Thymus (tissue), 11 donors: ENCODE data around the gene C1orf105. TPM values are rescaled to one million over a fixed set of nuclear protein-coding genes. Genes with fewer than 3 reads are reported as not detected.
A peak's percentile ranks its signal among the peaks of the same experiment; 100 is the strongest.
"Not testable (repeated sequence)": the region's sequence is repeated elsewhere in the genome, so short reads cannot be mapped to it uniquely, and the experiment has no call there.

Experiments
- DNase-seq, 9 donors: peaks; one replicate each; pipeline ENCODE4 v3.0.0-alpha.2; 2013; ENCODE audit warnings: low spot score in 9 of 9, low read depth in 6 of 9, missing footprints in 1 of 9
- H3K27ac ChIP-seq, 2 donors: one replicate each; pipeline ENCODE4 v1.5.1; 2013; ENCODE audit warnings: control low read depth in 1 of 2, low read depth in 1 of 2, low read length in 1 of 2, mild to moderate bottlenecking in 1 of 2, moderate library complexity in 1 of 2
- H3K27me3 ChIP-seq, 2 donors: one replicate each; pipeline ENCODE4 v1.5.1; 2013; ENCODE audit warnings: low read length in 1 of 2; ENCODE audit not compliant: control insufficient read depth in 2 of 2, insufficient read depth in 1 of 2
- H3K36me3 ChIP-seq, 2 donors: one replicate each; pipeline ENCODE4 v1.5.1; 2013; ENCODE audit warnings: low read length in 1 of 2, mild to moderate bottlenecking in 1 of 2, moderate library complexity in 1 of 2; ENCODE audit not compliant: control insufficient read depth in 2 of 2, insufficient read depth in 2 of 2
- H3K4me1 ChIP-seq, 2 donors: one replicate each; pipeline ENCODE4 v1.5.1; 2013; ENCODE audit warnings: low read length in 2 of 2; ENCODE audit not compliant: control insufficient read depth in 2 of 2, insufficient read depth in 2 of 2
- H3K4me3 ChIP-seq, 2 donors: one replicate each; pipeline ENCODE4 v1.5.1; 2013; ENCODE audit warnings: low read length in 2 of 2, control low read depth in 1 of 2, mild to moderate bottlenecking in 1 of 2
- H3K9me3 ChIP-seq, 2 donors: one replicate each; pipeline ENCODE4 v1.5.1; 2013; ENCODE audit warnings: low read length in 1 of 2, mild to moderate bottlenecking in 1 of 2; ENCODE audit not compliant: control insufficient read depth in 2 of 2, insufficient read depth in 1 of 2
- WGBS: extraction: QIAGEN DNeasy Blood & Tissue Kit; methylation state at CpG from one replicate; pipeline ENCODE4 v1.1.7; 2013; 5-methylcytosine and 5-hydroxymethylcytosine counted together
- polyA plus RNA-seq: library from polyadenylated mRNA; stranded (reverse); fragments of 200-250 nt; gene quantifications from one replicate; pipeline ENCODE4 v1.2.3, GENCODE V29; 2013
- total RNA-seq: library from RNA; stranded (reverse); fragments of 120-200 nt; gene quantifications from one replicate; pipeline ENCODE4 v1.2.4, GENCODE V29; 2013
- donor health status: healthy.

Gene C1orf105
- total and polyA plus RNA-seq, 2 donors = 0.28 to 0.30 TPM

GRCh38 chr1:172429331-172430127 lies 9.0 kb downstream of the C1orf105 start:
- peaks cover 16 to 28% of the 10 kb centered on the region in 2 donors for H3K4me1 ChIP-seq
- no peaks in the 10 kb centered on the region for H3K9me3 ChIP-seq
- DNase-seq = peak in 7 of 9 donors; percentile 48 to 84 (median 65)
- no peaks in the 10 kb centered on the region for H3K36me3 ChIP-seq
- no peak overlapping the region for H3K4me3 ChIP-seq
- 93% methylated on average over 1 of the region's 1 CpG for WGBS
- H3K27me3 ChIP-seq = no peaks in the 10 kb centered on the region
- no peak overlapping the region for H3K27ac ChIP-seq

DNA sequence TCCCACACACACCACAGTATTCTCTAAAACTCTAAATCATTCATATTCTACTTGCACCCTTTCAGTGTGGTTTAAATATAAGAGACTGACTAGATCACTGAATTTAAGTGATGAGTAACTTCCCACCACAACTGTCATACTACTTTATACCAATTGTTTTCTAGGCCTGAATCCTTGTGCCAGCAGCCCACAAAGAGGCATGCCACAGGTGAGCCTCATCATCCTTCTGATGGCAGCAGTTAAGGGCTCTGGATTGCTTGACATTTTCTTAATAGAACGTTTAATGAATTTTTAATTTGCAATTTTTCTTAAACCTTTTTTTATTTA lies 9.6 kb downstream of the C1orf105 start:
- no peaks in the 10 kb centered on the region for H3K27me3 ChIP-seq
- no peaks in the 10 kb centered on the region for H3K9me3 ChIP-seq
- DNase-seq = no peak
- H3K36me3 ChIP-seq = no peaks in the 10 kb centered on the region
- no peak overlapping the region for H3K4me3 ChIP-seq
- 99% methylated on average over 1 of the region's 1 CpG for WGBS
- peaks cover 16 to 28% of the 10 kb centered on the region in 2 donors for H3K4me1 ChIP-seq
- no peak overlapping the region for H3K27ac ChIP-seq

GRCh38 chr1:172431204-172431603 lies 10.7 kb downstream of the C1orf105 start:
- Histone ChIP-seq H3K4me3 (no peak overlapping the region), H3K27me3 (no peaks in the 10 kb centered on the region), H3K9me3 (no peaks in the 10 kb centered on the region), H3K4me1 (peaks cover 16 to 28% of the 10 kb centered on the region in 2 donors), H3K27ac (peak overlapping the region; percentile 8 to 42), H3K36me3 (no peaks in the 10 kb centered on the region)
- WGBS = 73% methylated on average over 2 of the region's 2 CpGs
- DNase-seq = peak in 1 of 9 donors; percentile 42

GRCh38 chr1:172431721-172432192 lies 11.3 kb downstream of the C1orf105 start:
- WGBS = 90% methylated on average over 9 of the region's 9 CpGs

DNA sequence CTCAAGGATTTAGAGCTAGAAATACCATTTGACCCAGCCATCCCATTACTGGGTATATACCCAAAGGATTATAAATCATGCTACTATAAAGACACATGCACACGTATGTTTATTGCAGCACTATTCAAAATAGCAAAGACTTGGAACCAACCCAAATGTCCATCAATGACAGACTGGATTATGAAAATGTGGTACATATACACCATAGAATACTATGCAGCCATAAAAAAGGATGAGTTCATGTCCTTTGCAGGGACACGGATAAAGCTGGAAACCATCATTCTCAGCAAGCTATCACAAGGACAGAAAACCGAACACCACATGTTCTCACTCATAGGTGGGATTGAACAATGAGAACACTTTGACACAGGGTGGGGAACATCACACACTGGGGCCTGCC lies 16.7 kb downstream of the C1orf105 start:
- not testable (repeated sequence) for H3K4me1 ChIP-seq, H3K27ac ChIP-seq, H3K9me3 ChIP-seq, H3K4me3 ChIP-seq, H3K27me3 ChIP-seq, DNase-seq
- peaks cover 1 to 14% of the 10 kb centered on the region in 2 donors for H3K36me3 ChIP-seq
- WGBS = 98% methylated on average over 3 of the region's 3 CpGs

More at GRCh38 chr1:172431721-172432192, 11.3 kb downstream of the C1orf105 start:
- Histone ChIP-seq H3K27me3 (no peaks in the 10 kb centered on the region), H3K9me3 (no peaks in the 10 kb centered on the region), H3K4me1 (peaks cover 16 to 26% of the 10 kb centered on the region in 2 donors), H3K27ac (peak overlapping the region; percentile 69 to 74), H3K36me3 (no peaks in the 10 kb centered on the region), H3K4me3 (no peak overlapping the region)
- peak in 2 of 9 donors; percentile 26 to 47 for DNase-seq

GRCh38 chr1:172442404-172442803 lies 21.9 kb downstream of the C1orf105 start:
- no peak for DNase-seq
- Histone ChIP-seq H3K36me3 (peaks cover 3 to 14% of the 10 kb centered on the region in 2 donors), H3K27ac (no peak overlapping the region), H3K27me3 (no peaks in the 10 kb centered on the region), H3K4me3 (no peak overlapping the region), H3K4me1 (peaks cover 0 to 4% of the 10 kb centered on the region in 2 donors), H3K9me3 (no peaks in the 10 kb centered on the region)
- WGBS = 97% methylated on average over 6 of the region's 6 CpGs

- no peaks in the 10 kb centered on the region for H3K9me3 ChIP-seq
- no peak for DNase-seq
- H3K27me3 ChIP-seq = no peaks in the 10 kb centered on the region
- H3K27ac ChIP-seq = no peak overlapping the region
- H3K36me3 ChIP-seq = peaks cover 3 to 14% of the 10 kb centered on the region in 2 donors
- H3K4me1 ChIP-seq = peaks cover 0 to 4% of the 10 kb centered on the region in 2 donors
- H3K4me3 ChIP-seq = peak overlapping the region; percentile 83
- WGBS = 80% methylated on average over 3 of the region's 3 CpGs
Observed at GRCh38 chr1:172442843-172443565, 22.5 kb downstream of the C1orf105 start.

DNA sequence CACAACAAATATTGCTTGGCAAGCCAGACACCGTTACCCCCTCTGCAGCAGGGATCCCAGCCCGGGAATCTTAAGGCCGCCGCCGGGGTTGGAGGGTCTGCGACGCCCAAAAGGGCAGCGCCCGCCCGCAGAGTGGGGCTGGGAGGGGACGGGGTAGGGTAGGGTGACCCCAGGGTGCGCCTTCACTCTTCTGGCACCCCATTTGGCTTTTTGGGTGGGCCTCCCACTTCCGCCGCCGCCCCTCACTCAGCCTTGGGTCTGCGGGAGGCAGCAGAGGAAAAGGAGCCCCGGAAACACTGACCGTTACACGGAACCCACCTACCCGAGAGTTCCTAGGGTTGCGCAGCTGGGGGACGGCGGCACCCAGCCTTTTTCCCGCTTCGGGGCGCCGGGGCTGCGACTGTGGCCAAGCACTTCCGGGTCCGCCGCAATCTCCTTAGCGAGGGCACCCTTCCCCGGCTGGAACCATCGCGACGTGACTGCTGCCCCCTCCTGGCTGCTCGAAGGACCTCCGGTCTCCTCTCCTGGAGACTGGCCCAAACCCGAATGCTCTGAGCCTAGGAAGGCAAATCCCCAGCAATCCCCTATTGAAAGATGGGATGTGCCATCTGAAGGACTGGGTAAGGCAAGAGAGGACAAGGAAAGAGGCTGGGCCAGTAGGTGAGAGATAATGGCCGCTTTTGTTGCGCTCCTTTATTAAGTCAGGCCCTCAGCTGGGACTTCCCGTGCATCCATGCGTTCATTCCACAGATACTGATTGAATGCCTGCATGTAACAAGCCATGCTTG lies 23.4 kb downstream of the C1orf105 start, which contains the start of gene PIGC:
Gene PIGC (minus strand): TSS at position 404 of the 788 bp plus-strand sequence. CDS start 1,447 bp downstream, outside the sequence.
- Histone ChIP-seq H3K4me3 (peak within 1 kb of the TSS; percentile 83), H3K9me3 (no peaks in the 10 kb centered on the region), H3K4me1 (peaks cover 0 to 4% of the 10 kb centered on the region in 2 donors), H3K36me3 (peaks cover 3 to 14% of the 10 kb centered on the region in 2 donors), H3K27me3 (no peaks in the 10 kb centered on the region), H3K27ac (peak within 1 kb of the TSS; percentile 52 to 87)
- WGBS = 9% methylated on average over 43 of the region's 43 CpGs
- DNase-seq = peak in 8 of 9 donors; percentile 63 to 92 (median 80)
